HG02798 (cell line): Measurements from ENCODE around the gene TMEM37.

ENCODE experiments used
- ATAC-seq: cut with Tn5 transposase; IDR thresholded peaks from one replicate; pipeline ENCODE4 v1.9.1; 2021; ENCODE audit warnings: mild to moderate bottlenecking; ENCODE audit not compliant: unreplicated experiment, poor library complexity

Gene TMEM37

GRCh38 chr2:119431976-119432850, 559 bp downstream of the TMEM37 start:
- ATAC-seq, result no peak

- no peak for ATAC-seq
Measured at GRCh38 chr2:119432851-119433522, 1.3 kb downstream of the TMEM37 start.

GRCh38 chr2:119433636-119434327, 2.1 kb downstream of the TMEM37 start:
- no peak for ATAC-seq

DNA sequence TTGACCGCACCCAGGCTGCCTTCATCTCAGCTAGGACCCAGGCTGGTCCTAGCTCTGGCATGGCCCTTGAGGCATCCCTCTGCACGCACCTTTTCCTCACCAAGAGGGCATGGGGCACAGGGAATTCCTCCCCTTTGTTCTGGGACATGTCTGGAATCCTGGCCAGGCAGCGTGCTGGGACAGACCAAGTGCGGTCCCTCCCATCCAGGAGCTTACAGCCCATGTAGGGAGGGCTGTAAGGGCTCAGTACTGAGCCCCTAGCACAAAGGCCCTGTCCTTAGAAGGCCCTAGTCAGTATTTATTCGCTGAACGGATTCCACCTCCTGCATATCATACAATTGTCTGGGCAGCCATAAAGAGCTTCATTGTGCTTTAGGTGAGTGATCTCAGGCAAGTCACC, 3.0 kb downstream of the TMEM37 start:
- ATAC-seq, result no peak

- ATAC-seq, result no peak
Measured at GRCh38 chr2:119435081-119435952, 3.7 kb downstream of the TMEM37 start.

DNA sequence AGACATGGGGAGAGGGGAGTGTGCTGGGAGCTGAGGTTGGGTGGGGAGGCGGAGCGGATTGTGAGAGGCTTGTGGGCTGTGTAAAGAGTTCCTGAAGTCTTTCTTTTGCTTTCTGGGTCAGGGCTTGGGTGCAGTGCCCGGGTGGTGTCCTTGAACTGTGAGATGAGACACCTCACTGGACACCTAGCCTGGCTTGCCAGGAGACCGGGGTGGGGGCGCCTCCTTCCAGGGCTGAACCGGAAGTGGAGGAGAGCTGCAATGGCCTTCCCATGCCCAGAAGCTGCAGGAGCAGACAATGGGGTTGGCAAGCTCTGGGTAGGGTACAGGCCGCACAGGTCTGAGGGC, 4.3 kb downstream of the TMEM37 start:
- ATAC-seq, result no peak

- ATAC-seq, result no peak
Measured at GRCh38 chr2:119436993-119437772, 5.5 kb downstream of the TMEM37 start.

DNA sequence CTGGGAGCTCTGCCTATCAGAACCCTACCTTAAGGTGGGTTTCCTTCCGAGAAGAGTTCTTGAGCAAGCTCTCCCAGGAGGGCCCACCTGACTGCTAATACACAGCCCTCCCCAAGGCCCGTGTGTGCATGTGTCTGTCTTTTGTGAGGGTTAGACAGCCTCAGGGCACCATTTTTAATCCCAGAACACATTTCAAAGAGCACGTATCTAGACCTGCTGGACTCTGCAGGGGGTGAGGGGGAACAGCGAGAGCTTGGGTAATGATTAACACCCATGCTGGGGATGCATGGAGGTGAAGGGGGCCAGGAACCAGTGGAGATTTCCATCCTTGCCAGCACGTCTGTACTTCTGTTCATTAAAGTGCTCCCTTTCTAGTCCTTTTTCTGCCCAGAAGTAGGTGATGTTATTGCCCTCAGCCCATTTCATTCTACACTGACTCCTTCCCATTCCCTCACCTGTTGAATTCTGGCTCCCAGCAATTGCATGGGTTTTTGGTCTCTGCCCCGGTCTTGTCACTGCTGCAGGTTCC, 6.5 kb downstream of the TMEM37 start:
- ATAC-seq, result no peak

- no peak for ATAC-seq
Measured at GRCh38 chr2:119438726-119439284, 7.2 kb downstream of the TMEM37 start.

DNA sequence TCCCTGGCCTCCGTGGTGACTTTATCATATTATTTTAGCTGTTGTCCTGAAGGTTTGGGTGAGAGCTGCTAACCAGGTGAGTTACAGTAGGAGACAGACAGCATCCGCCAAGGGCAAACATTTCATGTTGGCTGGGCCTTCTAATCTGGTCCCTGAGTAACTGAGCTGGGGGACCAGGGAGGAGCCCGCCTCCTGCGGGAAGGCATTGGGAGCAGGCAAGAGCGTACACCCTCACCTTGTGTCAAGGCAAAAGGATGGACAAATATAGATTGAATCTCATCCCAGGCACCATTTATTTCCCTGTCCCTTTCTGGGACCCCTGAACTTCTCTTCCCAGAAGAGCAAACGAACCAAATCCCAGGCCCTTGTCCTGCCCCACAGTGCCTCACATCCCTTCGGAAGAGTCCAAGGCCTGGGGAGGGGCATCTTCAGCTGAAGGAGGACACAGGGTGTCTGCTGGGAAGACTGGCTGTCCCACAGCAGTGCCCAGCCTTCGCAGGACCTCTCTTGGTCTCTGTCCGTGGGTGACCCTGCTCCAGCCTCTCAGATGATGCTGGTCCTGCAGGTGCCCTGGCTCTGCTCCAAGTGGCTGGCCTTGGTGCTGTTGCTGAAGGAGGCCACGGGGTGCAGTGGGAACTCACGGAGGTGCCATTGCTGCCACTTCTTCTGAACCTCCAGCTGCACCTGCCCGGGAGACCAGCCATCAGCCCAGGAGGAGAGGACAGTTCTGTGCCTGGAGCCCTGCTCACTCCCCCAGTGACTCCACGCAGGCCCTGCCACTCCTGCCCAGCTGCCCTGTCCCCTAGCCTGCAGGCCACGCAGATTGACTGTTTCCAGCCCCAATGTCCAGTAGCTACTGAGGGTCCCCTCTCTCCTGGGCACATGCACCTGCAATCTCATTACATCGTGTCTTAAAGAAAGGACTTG, 8.2 kb downstream of the TMEM37 start:
- no peak for ATAC-seq

DNA sequence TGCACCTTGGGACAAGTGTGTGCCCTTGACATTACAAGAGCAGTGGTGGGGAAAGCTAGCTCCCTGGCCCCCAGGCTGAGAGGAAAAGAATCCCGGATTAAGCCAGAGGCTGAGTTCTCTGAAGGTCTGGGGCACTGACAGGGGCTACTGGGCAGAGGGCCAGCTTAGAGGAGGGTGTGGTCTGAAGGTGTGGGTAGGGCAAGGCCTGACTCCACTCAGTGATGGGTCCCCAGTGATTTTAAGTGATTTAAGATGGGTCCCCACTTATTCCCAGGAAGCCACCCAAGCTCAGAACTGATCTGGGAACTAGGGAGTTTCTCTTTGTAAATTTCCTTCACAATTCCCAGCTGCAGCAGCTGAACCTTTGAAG, 8.8 kb downstream of the TMEM37 start:
- ATAC-seq, result no peak

- ATAC-seq, result no peak
Measured at GRCh38 chr2:119440873-119441272, 9.2 kb downstream of the TMEM37 start.

- ATAC-seq, result no peak
Measured at GRCh38 chr2:119441376-119442225, 9.9 kb downstream of the TMEM37 start.

DNA sequence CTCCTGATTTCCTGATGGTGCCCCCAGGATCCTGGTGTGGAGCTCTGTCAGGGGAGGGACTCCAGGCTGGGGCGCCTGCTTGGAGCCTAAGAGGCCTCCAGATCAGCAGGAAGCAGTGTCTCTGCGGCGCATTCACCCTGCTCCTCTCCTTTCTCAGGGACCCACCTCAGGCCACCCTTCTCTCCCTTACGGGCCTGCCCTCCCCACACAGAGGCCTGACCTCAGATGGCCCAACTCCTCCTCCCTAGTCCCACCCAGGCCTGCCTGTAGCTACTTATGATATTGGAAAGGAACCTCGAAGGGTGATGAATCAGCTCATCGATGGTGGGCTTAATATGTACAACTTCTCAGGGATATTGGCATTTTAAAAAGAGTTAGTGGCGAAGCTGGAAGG, 10.6 kb downstream of the TMEM37 start:
- ATAC-seq, result no peak

DNA sequence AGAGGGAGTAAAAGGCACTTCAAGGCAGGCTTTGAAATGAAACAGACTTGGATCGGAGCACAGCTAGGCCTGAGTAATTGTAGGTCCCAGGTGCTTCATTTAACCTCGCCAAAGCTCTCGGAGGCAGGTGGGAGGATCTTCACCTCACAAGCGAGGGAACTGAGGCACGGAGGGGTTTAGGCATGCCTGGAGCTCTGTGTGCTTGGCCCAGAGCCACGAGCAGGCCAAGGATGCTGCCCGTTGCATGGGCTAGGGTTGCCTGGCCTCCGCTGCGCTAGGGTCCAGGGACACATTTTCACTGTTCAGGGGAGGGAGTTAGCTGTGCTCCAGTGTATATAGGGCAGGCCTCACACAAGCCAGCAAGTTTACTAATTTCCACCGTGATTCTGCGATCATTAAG, 11.2 kb downstream of the TMEM37 start:
- no peak for ATAC-seq

DNA sequence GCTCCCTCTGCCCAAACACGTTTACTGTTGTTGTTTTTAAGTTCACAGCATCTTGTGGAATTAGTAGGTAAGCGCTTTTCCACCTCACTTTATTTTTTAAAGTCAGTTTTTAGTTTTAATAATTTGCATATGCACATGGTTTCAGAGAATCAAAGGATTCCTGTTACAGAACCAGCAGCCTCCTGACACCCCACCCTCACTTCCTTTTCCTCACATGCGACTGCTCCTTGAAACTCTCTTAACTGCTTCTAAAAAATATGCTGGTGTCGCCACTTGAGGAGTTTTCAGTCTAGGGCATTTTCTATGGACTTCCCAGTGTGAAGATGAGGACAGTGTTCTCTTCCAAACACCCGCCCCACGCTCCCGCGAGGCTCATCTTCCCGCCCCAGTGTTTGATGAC, 14.4 kb downstream of the TMEM37 start:
- no peak for ATAC-seq

- ATAC-seq, result no peak
Measured at GRCh38 chr2:119448427-119449141, 16.9 kb downstream of the TMEM37 start.
